Hepatocyte (in vitro differentiated cells): Measurements from ENCODE around the gene PRKG1. TPM values are rescaled to one million over a fixed set of nuclear protein-coding genes. Genes with fewer than 3 reads are reported as not detected.

ENCODE experiments used
- DNase-seq: peaks from one replicate; pipeline ENCODE4 v3.0.0-alpha.2; 2016; ENCODE audit warnings: low spot score
- H2AFZ ChIP-seq: fragments of 200-600 bp; sonication (generic); 2 replicates; pipeline ENCODE4 v1.6.0; 2016; ENCODE audit warnings: antibody characterized with exemption, mild to moderate bottlenecking
- H3K27ac ChIP-seq: fragments of 200-600 bp; sonication (generic); 2 replicates; pipeline ENCODE4 v1.5.1; 2016; ENCODE audit warnings: mild to moderate bottlenecking
- H3K27me3 ChIP-seq: fragments of 200-600 bp; sonication (generic); 2 replicates; pipeline ENCODE4 v1.6.1; 2016
- H3K36me3 ChIP-seq: fragments of 200-600 bp; sonication (generic); replicated peaks from 2 replicates; pipeline ENCODE4 v1.5.1; 2016; ENCODE audit warnings: low read depth; ENCODE audit not compliant: insufficient read depth
- H3K4me1 ChIP-seq: fragments of 200-600 bp; sonication (generic); 2 replicates; pipeline ENCODE4 v1.5.1; 2016; ENCODE audit warnings: mild to moderate bottlenecking, moderate library complexity; ENCODE audit not compliant: insufficient read depth
- H3K4me2 ChIP-seq: fragments of 200-600 bp; sonication (generic); 2 replicates; pipeline ENCODE4 v1.6.0; 2016
- H3K4me3 ChIP-seq: fragments of 200-600 bp; sonication (generic); 2 replicates; pipeline ENCODE4 v1.5.1; 2016; ENCODE audit warnings: mild to moderate bottlenecking
- H3K79me2 ChIP-seq: fragments of 200-600 bp; sonication (generic); 2 replicates; pipeline ENCODE4 v1.6.0; 2017; ENCODE audit warnings: mild to moderate bottlenecking
- H3K9me2 ChIP-seq: fragments of 200-600 bp; sonication (generic); replicated peaks from 2 replicates; pipeline ENCODE4 v1.6.0; 2017; ENCODE audit warnings: mild to moderate bottlenecking; ENCODE audit not compliant: insufficient read depth
- H3K9me3 ChIP-seq: fragments of 200-600 bp; sonication (generic); 2 replicates; pipeline ENCODE4 v1.5.1; 2016; ENCODE audit warnings: low read depth, mild to moderate bottlenecking
- H4K20me1 ChIP-seq: fragments of 200-600 bp; sonication (generic); 2 replicates; pipeline ENCODE4 v1.6.0; 2016; ENCODE audit warnings: mild to moderate bottlenecking; ENCODE audit not compliant: insufficient read depth, poor library complexity, severe bottlenecking
- EZH2 ChIP-seq: fragments of 200-600 bp; sonication (generic); IDR thresholded peaks from 2 replicates; pipeline ENCODE4 v1.6.1; 2016; ENCODE audit warnings: antibody characterized with exemption, mild to moderate bottlenecking, borderline replicate concordance
- EZH2phosphoT487 ChIP-seq: fragments of 200-600 bp; sonication (generic); IDR thresholded peaks from one replicate; pipeline ENCODE4 v1.6.1; 2018; ENCODE audit warnings: antibody characterized with exemption, mild to moderate bottlenecking, low read depth, moderate library complexity; ENCODE audit not compliant: unreplicated experiment, severe bottlenecking
- WGBS: methylation state at CpG from one replicate; pipeline ENCODE4 v1.1.6; 2016; ENCODE audit warnings: low lambda C conversion rate; ENCODE audit errors: missing lambda C conversion rate; 5-methylcytosine and 5-hydroxymethylcytosine counted together
- polyA plus RNA-seq: library from polyadenylated mRNA; unstranded; fragments of >200 nt; fragmentation: Nextera tagmentation; extraction: Ambion mirVana; gene quantifications from 2 replicates; pipeline ENCODE4 v1.2.1, GENCODE V29; 2016
- total RNA-seq: library from RNA; depleted of rRNA; stranded (reverse); fragments of >200 nt; gene quantifications from 2 replicates; pipeline ENCODE4 v1.2.3, GENCODE V29; 2014
- TF ChIP-seq, protein P1 (sequence below): fragments of 200-600 bp; sonication (generic); IDR thresholded peaks from 2 replicates; pipeline ENCODE4 v1.5.1; 2016; ENCODE audit warnings: antibody characterized with exemption, mild to moderate bottlenecking; ENCODE audit not compliant: poor library complexity

PRKG1 gene
- total and polyA plus RNA-seq, 2 experiments from 2014 or later, result 4.0 to 8.1 TPM

DNA sequence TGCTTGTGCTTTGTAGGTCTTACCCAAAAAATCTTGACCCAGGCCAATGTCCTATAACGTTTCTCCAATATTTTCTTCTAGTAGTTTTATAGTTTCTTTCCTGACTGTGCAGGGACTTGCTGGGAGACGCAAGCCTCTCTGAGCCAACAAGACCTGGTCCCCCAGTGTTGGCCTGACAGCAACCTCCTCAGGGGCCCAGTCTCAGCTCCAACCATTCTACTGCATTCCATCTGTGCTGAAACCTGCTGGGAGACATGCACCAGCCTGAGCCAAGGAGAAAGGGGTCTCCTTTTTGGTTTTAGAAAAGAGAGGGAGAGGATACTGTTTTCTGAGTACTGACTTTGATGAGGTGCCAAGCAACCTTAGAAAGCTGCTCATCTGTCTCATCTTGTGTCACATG, 251.4 kb downstream of the PRKG1 start:
- Histone ChIP-seq H3K36me3 (no peaks in the 10 kb centered on the region), H3K4me2 (no peak overlapping the region), H3K27me3 (no peaks in the 10 kb centered on the region), H3K9me2 (no peaks in the 10 kb centered on the region), H3K9me3 (no peaks in the 10 kb centered on the region), H3K27ac (no peak overlapping the region), H2AFZ (no peak overlapping the region), H3K79me2 (no peaks in the 10 kb centered on the region), H3K4me1 (peaks cover 5% of the 10 kb centered on the region), H3K4me3 (no peak overlapping the region), H4K20me1 (no peaks in the 10 kb centered on the region)
- WGBS, result 81% methylated on average over 2 of the region's 2 CpGs
- no peak for DNase-seq
- TF ChIP-seq EZH2, result no peak
- TF ChIP-seq, protein P1, sequence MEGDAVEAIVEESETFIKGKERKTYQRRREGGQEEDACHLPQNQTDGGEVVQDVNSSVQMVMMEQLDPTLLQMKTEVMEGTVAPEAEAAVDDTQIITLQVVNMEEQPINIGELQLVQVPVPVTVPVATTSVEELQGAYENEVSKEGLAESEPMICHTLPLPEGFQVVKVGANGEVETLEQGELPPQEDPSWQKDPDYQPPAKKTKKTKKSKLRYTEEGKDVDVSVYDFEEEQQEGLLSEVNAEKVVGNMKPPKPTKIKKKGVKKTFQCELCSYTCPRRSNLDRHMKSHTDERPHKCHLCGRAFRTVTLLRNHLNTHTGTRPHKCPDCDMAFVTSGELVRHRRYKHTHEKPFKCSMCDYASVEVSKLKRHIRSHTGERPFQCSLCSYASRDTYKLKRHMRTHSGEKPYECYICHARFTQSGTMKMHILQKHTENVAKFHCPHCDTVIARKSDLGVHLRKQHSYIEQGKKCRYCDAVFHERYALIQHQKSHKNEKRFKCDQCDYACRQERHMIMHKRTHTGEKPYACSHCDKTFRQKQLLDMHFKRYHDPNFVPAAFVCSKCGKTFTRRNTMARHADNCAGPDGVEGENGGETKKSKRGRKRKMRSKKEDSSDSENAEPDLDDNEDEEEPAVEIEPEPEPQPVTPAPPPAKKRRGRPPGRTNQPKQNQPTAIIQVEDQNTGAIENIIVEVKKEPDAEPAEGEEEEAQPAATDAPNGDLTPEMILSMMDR, result no peak
- TF ChIP-seq EZH2phosphoT487, result no peak

DNA sequence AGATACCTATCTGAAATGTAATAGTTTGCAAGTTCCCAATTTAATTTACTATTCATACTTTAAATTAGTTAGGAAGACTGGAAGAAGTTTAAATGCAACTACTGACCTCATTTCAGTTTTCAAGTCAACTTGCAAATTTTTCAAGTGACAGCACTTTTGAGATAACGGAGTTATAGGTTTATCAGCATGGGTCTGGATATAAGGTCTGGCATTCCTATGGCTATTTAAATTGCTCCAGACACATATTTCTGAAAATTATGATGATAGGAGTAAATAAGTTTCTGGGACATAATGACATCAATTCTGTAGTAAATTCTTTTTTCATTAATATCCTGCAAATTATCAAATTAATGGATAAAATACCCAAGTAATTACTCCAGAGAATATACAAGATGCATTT, 251.9 kb downstream of the PRKG1 start:
- no peak for DNase-seq
- 77% methylated on average over 1 of the region's 1 CpG for WGBS
- no peaks in the 10 kb centered on the region for H3K9me2 ChIP-seq

DNA sequence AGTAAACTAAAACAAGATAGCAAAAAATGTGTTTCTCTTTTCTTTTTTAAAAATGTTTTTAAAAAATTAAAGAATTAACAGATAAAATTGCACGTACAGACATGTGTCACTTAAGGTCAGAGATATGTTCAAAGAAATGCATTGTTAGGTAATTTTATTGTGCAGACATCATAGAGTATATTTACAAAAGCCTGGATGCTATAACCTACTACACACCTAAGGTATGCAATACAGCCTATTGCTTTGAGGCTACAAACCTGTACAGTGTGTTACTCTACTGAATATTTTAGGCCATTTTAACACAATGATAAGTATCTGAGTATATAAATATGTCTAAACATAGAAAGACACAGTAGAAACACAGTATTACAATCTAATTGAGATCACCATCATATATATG, 253.1 kb downstream of the PRKG1 start:
- TF ChIP-seq, protein P1, result no peak
- no peak for TF ChIP-seq EZH2
- no peak for TF ChIP-seq EZH2phosphoT487
- no peaks in the 10 kb centered on the region for H3K79me2 ChIP-seq
- no peak overlapping the region for H3K27ac ChIP-seq
- no peak overlapping the region for H3K4me2 ChIP-seq
- H3K4me3 ChIP-seq, result no peak overlapping the region
- no peaks in the 10 kb centered on the region for H3K9me3 ChIP-seq
- 81% methylated on average over 1 of the region's 1 CpG for WGBS
- no peaks in the 10 kb centered on the region for H3K27me3 ChIP-seq
- no peak for DNase-seq
- H4K20me1 ChIP-seq, result no peaks in the 10 kb centered on the region
- H2AFZ ChIP-seq, result no peak overlapping the region
- peaks cover under 1% of the 10 kb centered on the region for H3K4me1 ChIP-seq
- no peaks in the 10 kb centered on the region for H3K9me2 ChIP-seq
- no peaks in the 10 kb centered on the region for H3K36me3 ChIP-seq

More for the DNA sequence above, 251.9 kb downstream of the PRKG1 start:
- no peak overlapping the region for H3K4me3 ChIP-seq
- no peaks in the 10 kb centered on the region for H4K20me1 ChIP-seq
- no peaks in the 10 kb centered on the region for H3K9me3 ChIP-seq
- H3K4me1 ChIP-seq, result peaks cover 5% of the 10 kb centered on the region
- H3K27ac ChIP-seq, result no peak overlapping the region
- H3K27me3 ChIP-seq, result no peaks in the 10 kb centered on the region
- no peaks in the 10 kb centered on the region for H3K79me2 ChIP-seq
- TF ChIP-seq EZH2phosphoT487 (no peak), EZH2 (no peak)
- TF ChIP-seq, protein P1, result no peak
- no peak overlapping the region for H3K4me2 ChIP-seq
- H3K36me3 ChIP-seq, result no peaks in the 10 kb centered on the region
- H2AFZ ChIP-seq, result no peak overlapping the region

DNA sequence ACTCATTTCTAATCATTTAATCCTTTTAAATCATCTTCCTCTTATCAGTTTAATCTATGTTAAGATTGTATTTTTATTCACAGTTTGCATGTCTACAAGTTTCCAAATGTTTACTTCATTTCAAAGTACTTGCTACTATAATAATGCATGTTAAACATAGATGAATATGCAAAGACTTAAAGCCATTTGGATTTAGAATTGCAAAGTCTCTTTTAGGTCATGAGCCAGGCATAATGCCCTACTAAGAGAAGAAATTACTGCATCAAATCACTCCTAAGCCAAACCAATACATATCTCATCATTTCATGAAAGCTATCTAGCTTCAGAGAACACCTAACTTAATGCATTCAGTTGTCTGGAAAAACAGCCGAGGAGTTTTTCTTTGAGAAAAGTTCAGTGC, 266.1 kb downstream of the PRKG1 start:
- 95% methylated on average over 1 of the region's 1 CpG for WGBS
- Histone ChIP-seq H2AFZ (no peak overlapping the region), H4K20me1 (no peaks in the 10 kb centered on the region), H3K36me3 (no peaks in the 10 kb centered on the region), H3K4me3 (no peak overlapping the region), H3K9me2 (no peaks in the 10 kb centered on the region), H3K4me1 (no peaks in the 10 kb centered on the region), H3K27ac (no peak overlapping the region), H3K4me2 (no peak overlapping the region), H3K79me2 (no peaks in the 10 kb centered on the region), H3K9me3 (no peaks in the 10 kb centered on the region), H3K27me3 (no peaks in the 10 kb centered on the region)
- DNase-seq, result no peak
- TF ChIP-seq EZH2 (no peak), EZH2phosphoT487 (no peak)
- TF ChIP-seq, protein P1, result no peak
